Measurements from ENCODE around the gene IGFBP7.
A peak's percentile ranks its signal among the peaks of the same experiment; 100 is the strongest.

IGFBP7 gene

GRCh38 chr4:57147335-57148060 is 37.3 kb upstream of the IGFBP7 start:
- no peak for FAIRE-seq

GRCh38 chr4:57146444-57146843 is 36.3 kb upstream of the IGFBP7 start:
- DNase-seq (ENCODE audit: insufficient read length, low spot score) (no peak), FAIRE-seq (no peak)
- no peak for TF ChIP-seq POLR2A (IDR thresholded peaks at IDR 0.05; ENCODE audit: low read depth, low read length)

More at GRCh38 chr4:57147335-57148060, 37.3 kb upstream of the IGFBP7 start:
- no peak for DNase-seq (ENCODE audit: insufficient read length, low spot score)
- no peak for TF ChIP-seq POLR2A (IDR thresholded peaks at IDR 0.05; ENCODE audit: low read depth, low read length)

GRCh38 chr4:57144466-57144865 is 34.3 kb upstream of the IGFBP7 start:
- DNase-seq (ENCODE audit: insufficient read length, low spot score) = no peak
- TF ChIP-seq POLR2A (IDR thresholded peaks at IDR 0.05; ENCODE audit: low read depth, low read length) = no peak
- no peak for FAIRE-seq

GRCh38 chr4:57139783-57140182 is 29.6 kb upstream of the IGFBP7 start:
- DNase-seq (ENCODE audit: insufficient read length, low spot score) = no peak
- no peak for FAIRE-seq
- TF ChIP-seq POLR2A (IDR thresholded peaks at IDR 0.05; ENCODE audit: low read depth, low read length) = no peak

- DNase-seq (ENCODE audit: insufficient read length, low spot score) (no peak), FAIRE-seq (no peak)
- TF ChIP-seq POLR2A (IDR thresholded peaks at IDR 0.05; ENCODE audit: low read depth, low read length) = no peak
Observed at GRCh38 chr4:57137261-57137660, 27.1 kb upstream of the IGFBP7 start.

GRCh38 chr4:57136281-57136680 is 26.1 kb upstream of the IGFBP7 start:
- FAIRE-seq (peak; percentile 67), DNase-seq (ENCODE audit: insufficient read length, low spot score) (no peak)
- no peak for TF ChIP-seq POLR2A (IDR thresholded peaks at IDR 0.05; ENCODE audit: low read depth, low read length)

GRCh38 chr4:57132743-57133137 is 22.6 kb upstream of the IGFBP7 start:
- no peak for DNase-seq (ENCODE audit: insufficient read length, low spot score)
- TF ChIP-seq POLR2A (IDR thresholded peaks at IDR 0.05; ENCODE audit: low read depth, low read length) = no peak
- no peak for FAIRE-seq

GRCh38 chr4:57131849-57132742 is 21.9 kb upstream of the IGFBP7 start:
- DNase-seq (ENCODE audit: insufficient read length, low spot score) (no peak), FAIRE-seq (no peak)
- TF ChIP-seq POLR2A (IDR thresholded peaks at IDR 0.05; ENCODE audit: low read depth, low read length) = no peak

GRCh38 chr4:57129477-57129876 is 19.3 kb upstream of the IGFBP7 start:
- FAIRE-seq = no peak
- no peak for TF ChIP-seq POLR2A (IDR thresholded peaks at IDR 0.05; ENCODE audit: low read depth, low read length)
- DNase-seq (ENCODE audit: insufficient read length, low spot score) = no peak

- TF ChIP-seq POLR2A (IDR thresholded peaks at IDR 0.05; ENCODE audit: low read depth, low read length) = no peak
- DNase-seq (ENCODE audit: insufficient read length, low spot score) (no peak), FAIRE-seq (no peak)
Observed at GRCh38 chr4:57127361-57127760, 17.2 kb upstream of the IGFBP7 start.

GRCh38 chr4:57125996-57126395 is 15.8 kb upstream of the IGFBP7 start:
- TF ChIP-seq POLR2A (IDR thresholded peaks at IDR 0.05; ENCODE audit: low read depth, low read length) = no peak
- no peak for FAIRE-seq
- no peak for DNase-seq (ENCODE audit: insufficient read length, low spot score)

- no peak for DNase-seq (ENCODE audit: insufficient read length, low spot score)
- no peak for FAIRE-seq
- TF ChIP-seq POLR2A (IDR thresholded peaks at IDR 0.05; ENCODE audit: low read depth, low read length) = no peak
Observed at GRCh38 chr4:57124145-57124544, 14.0 kb upstream of the IGFBP7 start.

- DNase-seq (ENCODE audit: insufficient read length, low spot score) = no peak
- no peak for TF ChIP-seq POLR2A (IDR thresholded peaks at IDR 0.05; ENCODE audit: low read depth, low read length)
- FAIRE-seq = no peak
Observed at GRCh38 chr4:57122959-57123358, 12.8 kb upstream of the IGFBP7 start.

GRCh38 chr4:57119054-57119651 is 9.0 kb upstream of the IGFBP7 start:
- peak; percentile 48 for FAIRE-seq
- DNase-seq (ENCODE audit: insufficient read length, low spot score) = peak; percentile 57
- TF ChIP-seq POLR2A (IDR thresholded peaks at IDR 0.05; ENCODE audit: low read depth, low read length) = peak; percentile 40; the same call in 1 of the 2 replicates

Measured in H54 (cell line).